Immature natural killer cell (primary cell): ENCODE results near the gene DOCK3. TPM values are rescaled to one million over a fixed set of nuclear protein-coding genes. Genes with fewer than 3 reads are reported as not detected.
"Not testable (repeated sequence)": the region's sequence is repeated elsewhere in the genome, so short reads cannot be mapped to it uniquely, and the experiment has no call there.

Experiments used
- DNase-seq, 3 donors: peaks; one replicate each; pipeline ENCODE4 v3.0.0; 2022; ENCODE audit warnings: mixed read lengths in 1 of 3
- H3K27ac Mint-ChIP-seq, 6 donors: one replicate each; pipeline ENCODE4 v1.8.0; 2020; ENCODE audit warnings: mixed read lengths in 6 of 6, mild to moderate bottlenecking in 5 of 6, inconsistent platforms in 4 of 6, moderate library complexity in 3 of 6
- H3K27me3 Mint-ChIP-seq, 3 donors: one replicate each; pipeline ENCODE4 v1.8.0; 2020 to 2021; ENCODE audit warnings: low read depth in 3 of 3, mild to moderate bottlenecking in 3 of 3, mixed read lengths in 3 of 3, moderate library complexity in 3 of 3, inconsistent platforms in 1 of 3
- H3K36me3 Mint-ChIP-seq, 3 donors: one replicate each; pipeline ENCODE4 v1.8.0; 2020; ENCODE audit warnings: mixed read lengths in 3 of 3, inconsistent platforms in 2 of 3, mild to moderate bottlenecking in 2 of 3
- H3K4me1 Mint-ChIP-seq, 2 donors: one replicate each; pipeline ENCODE4 v1.8.0; 2020; ENCODE audit warnings: inconsistent platforms in 2 of 2, mild to moderate bottlenecking in 2 of 2, mixed read lengths in 2 of 2, moderate library complexity in 1 of 2
- H3K4me3 Mint-ChIP-seq, 5 donors: one replicate each; pipeline ENCODE4 v1.8.0; 2020; ENCODE audit warnings: mild to moderate bottlenecking in 5 of 5, mixed read lengths in 5 of 5, inconsistent platforms in 3 of 5, moderate library complexity in 3 of 5
- H3K9me3 Mint-ChIP-seq, 6 donors: one replicate each; pipeline ENCODE4 v1.8.0; 2020; ENCODE audit warnings: mild to moderate bottlenecking in 6 of 6, mixed read lengths in 6 of 6, inconsistent platforms in 4 of 6, moderate library complexity in 3 of 6
- polyA plus RNA-seq, 3 donors: library from polyadenylated mRNA; unstranded; fragments of 300-500 nt; fragmentation: Illumina TruSeq; gene quantifications; one replicate each; pipeline ENCODE4 v1.2.3, GENCODE V29; 2021

The DOCK3 gene
- polyA plus RNA-seq, 3 donors from 2014 or later, result 0.06 to 0.08 TPM; not detected in 1

GRCh38 chr3:51386159-51386851 lies 711.6 kb downstream of the DOCK3 start:
- Mint-ChIP-seq H3K4me1 (peaks cover 63 to 68% of the 10 kb centered on the region in 2 donors), H3K4me3 (peak overlapping the region; percentile 88 to 99 (median 99)), H3K27ac (peak overlapping the region; percentile 94 to 99 (median 98)), H3K36me3 (peaks cover 0 to 15% (median 12%) of the 10 kb centered on the region in 3 donors), H3K27me3 (peaks cover 9 to 23% (median 16%) of the 10 kb centered on the region in 3 donors), H3K9me3 (no peaks in the 10 kb centered on the region)
- no peak for DNase-seq

GRCh38 chr3:51386852-51387229 lies 712.1 kb downstream of the DOCK3 start:
- peaks cover 0 to 15% (median 12%) of the 10 kb centered on the region in 3 donors for H3K36me3 Mint-ChIP-seq
- DNase-seq, result no peak
- H3K27ac Mint-ChIP-seq, result peak overlapping the region; percentile 94 to 99 (median 98)
- H3K27me3 Mint-ChIP-seq, result peaks cover 9 to 23% (median 16%) of the 10 kb centered on the region in 3 donors
- peak overlapping the region; percentile 88 to 99 (median 99) for H3K4me3 Mint-ChIP-seq
- H3K9me3 Mint-ChIP-seq, result no peaks in the 10 kb centered on the region
- peaks cover 65 to 68% of the 10 kb centered on the region in 2 donors for H3K4me1 Mint-ChIP-seq

GRCh38 chr3:51387281-51387680 lies 712.6 kb downstream of the DOCK3 start:
- DNase-seq, H3K9me3 Mint-ChIP-seq: not testable (repeated sequence)
- Mint-ChIP-seq H3K27me3 (peaks cover 9 to 23% (median 16%) of the 10 kb centered on the region in 3 donors), H3K4me3 (peak overlapping the region in 3 of 5 donors; percentile 12 to 99 (median 36)), H3K27ac (peak overlapping the region in 2 of 6 donors; percentile 28 to 99), H3K4me1 (peaks cover 65 to 69% of the 10 kb centered on the region in 2 donors), H3K36me3 (peaks cover 0 to 15% (median 12%) of the 10 kb centered on the region in 3 donors)

- Mint-ChIP-seq H3K36me3 (peaks cover 0 to 21% (median 16%) of the 10 kb centered on the region in 3 donors), H3K27ac (peak overlapping the region in 3 of 6 donors; percentile 28 to 59 (median 45)), H3K4me1 (peaks cover 66 to 76% of the 10 kb centered on the region in 2 donors), H3K4me3 (peak overlapping the region in 1 of 5 donors; percentile 26), H3K27me3 (peaks cover 9 to 23% (median 16%) of the 10 kb centered on the region in 3 donors), H3K9me3 (no peaks in the 10 kb centered on the region)
- no peak for DNase-seq
These were observed 713.7 kb downstream of the DOCK3 start for GRCh38 chr3:51388286-51389029.

- H3K4me3 Mint-ChIP-seq, result peak overlapping the region in 4 of 5 donors; percentile 15 to 75 (median 58)
- peaks cover 0 to 29% (median 16%) of the 10 kb centered on the region in 3 donors for H3K36me3 Mint-ChIP-seq
- peak; percentile 47 to 57 (median 48) for DNase-seq
- H3K9me3 Mint-ChIP-seq, result no peaks in the 10 kb centered on the region
- peaks cover 12 to 20% (median 14%) of the 10 kb centered on the region in 3 donors for H3K27me3 Mint-ChIP-seq
- H3K4me1 Mint-ChIP-seq, result peaks cover 66 to 74% of the 10 kb centered on the region in 2 donors
- H3K27ac Mint-ChIP-seq, result peak overlapping the region; percentile 59 to 91 (median 76)
These were observed 714.9 kb downstream of the DOCK3 start for GRCh38 chr3:51389423-51390183.

- peak overlapping the region; percentile 74 to 80 (median 75) for H3K4me3 Mint-ChIP-seq
- peaks cover 64 to 77% of the 10 kb centered on the region in 2 donors for H3K4me1 Mint-ChIP-seq
- H3K9me3 Mint-ChIP-seq, result no peaks in the 10 kb centered on the region
- H3K27me3 Mint-ChIP-seq, result peaks cover 6 to 16% (median 9%) of the 10 kb centered on the region in 3 donors
- H3K36me3 Mint-ChIP-seq, result peaks cover 5 to 35% (median 16%) of the 10 kb centered on the region in 3 donors
- H3K27ac Mint-ChIP-seq, result peak overlapping the region; percentile 70 to 91 (median 80)
- no peak for DNase-seq
These were observed 715.7 kb downstream of the DOCK3 start for GRCh38 chr3:51390246-51391074.

GRCh38 chr3:51391075-51391565 lies 716.4 kb downstream of the DOCK3 start, which contains the start of gene RBM15B:
Gene RBM15B (plus strand): TSS chr3:51391285. CDS start chr3:51391400, 115 bp downstream.
- H3K36me3 Mint-ChIP-seq, result peaks cover 5 to 36% (median 16%) of the 10 kb centered on the region in 3 donors
- H3K4me3 Mint-ChIP-seq, result peak within 1 kb of the TSS; percentile 75 to 82 (median 81)

GRCh38 chr3:51391566-51392354 lies 717.0 kb downstream of the DOCK3 start:
- H3K4me3 Mint-ChIP-seq, result peak overlapping the region; percentile 75 to 82 (median 81)
- peaks cover 5 to 39% (median 12%) of the 10 kb centered on the region in 3 donors for H3K36me3 Mint-ChIP-seq
- DNase-seq, result peak in 1 of 3 donors; percentile 58
- H3K27me3 Mint-ChIP-seq, result peaks cover 4 to 7% (median 4%) of the 10 kb centered on the region in 3 donors
- H3K4me1 Mint-ChIP-seq, result peaks cover 59 to 75% of the 10 kb centered on the region in 2 donors
- peak overlapping the region in 5 of 6 donors; percentile 76 to 88 (median 85) for H3K27ac Mint-ChIP-seq
- no peaks in the 10 kb centered on the region for H3K9me3 Mint-ChIP-seq

More at GRCh38 chr3:51391075-51391565, 716.4 kb downstream of the DOCK3 start, which contains the start of gene RBM15B:
- Mint-ChIP-seq H3K9me3 (no peaks in the 10 kb centered on the region), H3K4me1 (peaks cover 60 to 75% of the 10 kb centered on the region in 2 donors), H3K27ac (peak within 1 kb of the TSS; percentile 70 to 91 (median 85)), H3K27me3 (peaks cover 4 to 10% (median 6%) of the 10 kb centered on the region in 3 donors)
- peak; percentile 97 for DNase-seq

GRCh38 chr3:51392355-51393133 lies 717.8 kb downstream of the DOCK3 start:
- Mint-ChIP-seq H3K27ac (peak overlapping the region in 5 of 6 donors; percentile 55 to 75 (median 72)), H3K36me3 (peaks cover 5 to 43% (median 12%) of the 10 kb centered on the region in 3 donors), H3K4me3 (peak overlapping the region; percentile 30 to 82 (median 70)), H3K27me3 (peaks cover 4 to 7% (median 4%) of the 10 kb centered on the region in 3 donors), H3K9me3 (no peaks in the 10 kb centered on the region), H3K4me1 (peaks cover 55 to 79% of the 10 kb centered on the region in 2 donors)
- DNase-seq, result no peak

GRCh38 chr3:51393134-51393495 lies 718.4 kb downstream of the DOCK3 start:
- Mint-ChIP-seq H3K9me3 (no peaks in the 10 kb centered on the region), H3K27ac (peak overlapping the region in 5 of 6 donors; percentile 22 to 72 (median 60)), H3K27me3 (peaks cover 4 to 7% (median 4%) of the 10 kb centered on the region in 3 donors), H3K4me3 (peak overlapping the region in 3 of 5 donors; percentile 6 to 77 (median 70)), H3K4me1 (peaks cover 49 to 73% of the 10 kb centered on the region in 2 donors), H3K36me3 (peaks cover 5 to 39% (median 7%) of the 10 kb centered on the region in 3 donors)
- no peak for DNase-seq

- no peak for DNase-seq
- peak overlapping the region in 3 of 6 donors; percentile 60 to 76 (median 65) for H3K27ac Mint-ChIP-seq
- H3K27me3 Mint-ChIP-seq, result peaks cover 4 to 7% (median 4%) of the 10 kb centered on the region in 3 donors
- H3K4me3 Mint-ChIP-seq, result peak overlapping the region in 2 of 5 donors; percentile 33 to 50
- H3K36me3 Mint-ChIP-seq, result peaks cover 5 to 39% (median 7%) of the 10 kb centered on the region in 3 donors
- H3K9me3 Mint-ChIP-seq, result no peaks in the 10 kb centered on the region
- peaks cover 49 to 69% of the 10 kb centered on the region in 2 donors for H3K4me1 Mint-ChIP-seq
These were observed 718.8 kb downstream of the DOCK3 start for GRCh38 chr3:51393564-51393963.
